Measurements from ENCODE around the gene GNG11. TPM values are rescaled to one million over a fixed set of nuclear protein-coding genes. Genes with fewer than 3 reads are reported as not detected.

The GNG11 gene
- polyA plus RNA-seq, 3 donors, result 39.5 to 43.8 (median 43.1) TPM

DNA sequence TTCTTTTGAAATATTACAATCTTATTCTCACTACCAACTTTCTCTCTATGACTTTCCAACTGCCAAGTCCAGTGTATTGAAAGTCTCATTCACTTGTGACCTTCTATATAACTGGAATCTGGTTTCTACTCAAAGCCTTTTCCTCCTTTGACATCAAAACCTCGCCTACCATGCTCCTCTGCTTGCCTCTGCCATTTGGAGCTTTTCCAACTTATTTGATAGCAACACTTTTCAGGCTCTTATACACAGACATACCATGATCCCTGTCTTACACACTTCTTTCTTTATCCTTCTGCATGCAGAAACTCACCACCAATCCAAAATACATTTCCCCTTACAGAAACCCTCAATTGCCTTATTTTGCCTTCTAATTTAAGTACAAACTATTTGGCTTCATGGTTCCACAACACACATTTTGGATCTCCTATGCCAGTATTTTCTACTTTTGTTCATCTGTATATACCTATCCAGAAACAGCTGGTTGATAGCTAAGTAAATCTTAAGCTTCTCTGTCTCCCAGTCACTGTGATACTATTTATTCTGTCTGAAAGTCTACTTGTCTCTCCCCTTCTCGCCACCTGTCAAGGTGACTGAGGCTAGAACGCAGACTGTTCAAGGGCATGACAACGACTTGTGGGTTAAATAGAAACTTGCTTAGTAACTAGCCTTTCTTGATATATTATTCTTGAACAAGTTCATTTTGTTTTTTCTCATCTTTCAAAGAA is 22.4 kb downstream of the GNG11 start:
- no peak for DNase-seq

DNA sequence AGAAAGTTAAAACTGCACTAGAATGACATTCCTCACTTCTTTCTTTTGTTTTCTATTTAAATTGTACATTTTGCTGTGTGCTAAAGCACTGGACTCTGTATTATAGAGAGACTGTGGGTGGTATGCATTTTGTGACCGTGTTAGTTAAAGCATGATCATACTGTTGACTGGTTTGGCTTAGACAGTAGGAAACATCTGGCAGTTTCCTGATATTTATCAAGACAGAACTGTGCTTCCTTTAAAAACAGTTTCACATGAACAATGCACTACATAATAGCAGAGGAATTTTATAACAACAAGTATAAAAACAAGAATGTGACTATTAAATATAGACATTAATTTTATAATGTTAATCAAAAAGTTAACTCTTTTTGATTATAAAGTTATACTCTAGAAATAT is 23.1 kb downstream of the GNG11 start:
- DNase-seq, result no peak

DNA sequence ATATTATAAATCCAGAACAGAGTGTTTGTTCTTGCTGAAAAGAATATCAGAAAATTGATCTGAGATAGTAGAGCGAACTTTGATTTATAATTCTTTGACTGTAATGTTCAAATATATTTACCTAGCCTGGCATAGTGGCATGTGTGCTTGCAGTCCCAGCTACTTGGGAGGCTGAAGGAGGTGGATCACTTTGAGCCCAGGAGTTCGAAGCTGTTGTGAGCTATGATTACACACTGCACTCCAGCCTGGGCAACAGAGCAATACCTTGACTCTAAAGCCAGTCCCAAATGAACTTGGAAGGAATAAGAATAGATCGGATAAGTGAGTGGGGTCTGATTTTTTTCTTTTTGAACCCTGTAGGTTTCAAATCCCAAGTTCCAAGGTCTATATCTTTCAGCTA is 23.5 kb downstream of the GNG11 start:
- DNase-seq, result no peak

DNA sequence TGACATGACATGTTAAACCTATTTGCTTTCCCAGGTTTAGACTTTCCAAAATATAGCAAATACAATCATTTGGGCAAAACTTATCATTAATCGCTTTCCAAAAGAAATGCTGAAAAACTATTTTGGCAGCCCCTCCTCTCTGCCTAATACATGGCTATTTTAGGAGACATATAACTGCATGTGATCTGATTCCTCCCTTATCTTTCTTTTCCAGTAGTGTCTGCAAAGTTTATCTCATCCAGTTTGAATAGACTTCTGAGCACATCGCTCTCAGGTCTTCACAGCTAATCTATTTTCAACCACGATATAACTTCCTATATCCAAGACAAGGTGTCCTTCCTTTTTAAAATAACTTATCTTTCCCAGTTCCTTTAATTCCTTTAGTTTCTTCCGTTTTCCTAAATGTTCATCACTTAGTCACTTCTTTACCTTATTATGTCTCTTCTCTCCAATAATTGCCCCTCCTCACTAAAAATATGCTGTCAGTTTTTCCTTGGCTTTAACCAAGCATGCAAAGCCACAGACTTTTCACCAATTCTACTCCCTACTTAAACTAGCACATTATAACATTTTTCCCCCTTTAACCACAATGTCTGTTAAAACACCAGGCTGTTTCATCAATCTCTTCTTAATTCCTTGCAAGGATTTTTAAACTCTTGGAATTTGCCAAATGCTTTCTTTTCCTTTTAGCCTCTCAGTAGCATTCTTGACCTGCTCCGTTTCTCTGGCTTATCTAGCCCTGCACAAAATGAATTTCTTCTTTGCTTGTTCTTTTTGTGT is 24.4 kb downstream of the GNG11 start:
- DNase-seq, result no peak

DNA sequence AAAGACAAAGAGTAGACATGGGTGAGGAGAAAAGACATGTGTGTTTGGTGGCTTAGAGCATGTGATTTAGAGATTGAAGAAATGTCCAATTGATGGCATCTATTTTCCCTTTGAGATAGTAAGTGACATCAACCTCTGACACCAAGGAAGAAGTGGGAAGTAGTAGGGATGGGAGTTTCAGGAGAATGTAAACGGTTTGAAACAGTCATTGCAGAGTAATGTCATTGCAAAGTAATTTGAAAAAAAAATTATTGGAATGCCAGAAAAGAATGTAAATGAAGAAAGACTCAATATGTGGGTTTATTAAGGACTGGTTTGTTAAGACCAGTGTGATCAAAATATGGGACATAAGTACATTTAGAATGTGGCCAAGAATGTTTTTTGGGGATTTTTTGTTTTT is 26.6 kb downstream of the GNG11 start:
- no peak for DNase-seq

DNA sequence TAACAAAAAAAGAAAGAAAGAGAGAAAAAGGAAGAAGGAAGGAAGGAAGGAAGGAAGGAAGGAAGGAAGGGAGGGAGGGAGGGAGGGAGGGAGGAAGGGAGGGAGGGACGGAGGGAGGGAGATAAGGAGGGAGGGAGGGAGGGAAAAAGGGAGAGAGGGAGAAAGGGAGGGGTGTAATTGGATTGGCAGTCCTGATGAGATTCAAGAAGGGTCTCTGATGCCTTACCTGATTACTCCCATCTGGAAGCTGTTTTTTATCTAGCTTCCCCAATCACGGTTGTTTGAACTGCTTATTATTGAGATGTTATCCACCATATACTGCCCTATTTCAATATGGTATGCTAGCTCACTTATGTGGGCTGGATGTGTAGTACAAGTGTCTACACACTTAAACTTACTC is 27.3 kb downstream of the GNG11 start:
- no peak for DNase-seq

DNA sequence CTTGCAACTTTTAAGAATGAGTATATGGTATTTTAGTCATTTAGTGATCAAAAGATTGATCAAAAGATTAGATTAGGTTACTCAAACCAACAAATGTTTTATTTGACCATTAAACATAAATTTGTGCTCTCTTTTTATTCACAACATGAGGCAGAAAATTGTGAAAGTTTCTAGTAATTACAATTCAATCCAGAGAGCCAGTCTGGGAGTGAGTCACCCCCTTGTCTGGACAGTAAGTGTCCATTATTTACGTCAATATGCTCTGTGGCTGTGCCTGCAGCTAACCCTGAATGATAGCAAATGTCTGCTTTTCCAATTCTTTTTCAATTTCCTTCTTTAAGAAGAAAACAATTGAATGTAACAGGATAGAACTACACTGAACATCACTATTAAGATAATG is 27.9 kb downstream of the GNG11 start:
- DNase-seq, result no peak

DNA sequence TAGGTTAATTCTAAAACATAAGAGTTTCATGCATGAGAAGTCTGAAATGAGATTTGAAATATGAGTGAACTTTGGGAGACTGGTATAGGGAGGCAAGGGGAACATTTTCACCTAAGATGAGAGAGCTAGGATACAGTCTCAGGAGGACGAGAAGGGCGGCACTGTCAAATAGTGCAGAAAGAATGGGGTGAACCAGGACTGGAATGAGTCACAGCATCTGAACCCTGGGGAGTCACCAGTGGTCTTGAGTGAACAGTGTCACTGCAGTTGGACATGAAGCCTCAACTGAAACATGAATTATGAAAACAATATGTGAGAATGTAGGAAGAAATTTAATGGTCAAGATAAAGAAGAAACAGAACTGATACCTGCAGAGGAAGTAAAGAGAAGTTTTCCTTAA is 33.8 kb downstream of the GNG11 start:
- DNase-seq, result no peak

DNA sequence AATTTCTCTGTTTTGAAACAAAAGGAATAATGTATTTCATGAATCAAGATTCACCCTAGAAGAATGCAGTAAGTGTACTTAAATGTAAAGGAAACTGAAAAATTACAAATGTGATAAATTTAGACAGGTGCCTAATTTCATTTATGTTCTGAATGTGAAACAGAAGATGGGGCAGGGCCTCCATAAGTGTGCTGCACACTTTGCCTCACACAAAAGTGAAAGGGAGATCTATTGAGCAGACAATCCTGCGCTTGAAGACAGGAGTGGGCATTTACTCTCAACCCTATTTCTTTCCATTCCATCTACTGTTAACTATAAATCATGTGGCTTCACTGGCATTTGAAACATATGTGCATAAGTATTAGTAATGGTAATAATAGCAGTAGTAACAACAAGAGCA is 36.2 kb downstream of the GNG11 start:
- no peak for DNase-seq

DNA sequence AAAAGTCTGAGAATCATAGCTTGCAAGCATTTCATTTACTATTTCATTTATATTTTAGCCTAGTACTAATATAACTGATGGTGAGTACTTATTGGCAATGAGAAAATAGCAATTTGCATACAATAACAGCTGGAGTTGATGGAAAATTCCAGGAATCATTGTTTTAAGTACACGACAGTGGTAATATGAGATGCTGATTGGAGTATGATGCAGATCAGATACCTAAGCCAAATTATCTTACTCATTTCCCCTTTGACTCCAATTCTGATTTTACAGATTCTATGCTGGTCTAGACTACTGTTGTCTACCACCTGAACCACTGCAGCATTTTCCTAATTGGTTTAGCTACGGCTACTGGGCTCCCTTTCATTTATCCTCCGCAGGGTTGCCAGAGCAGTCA is 36.7 kb downstream of the GNG11 start:
- DNase-seq, result no peak

DNA sequence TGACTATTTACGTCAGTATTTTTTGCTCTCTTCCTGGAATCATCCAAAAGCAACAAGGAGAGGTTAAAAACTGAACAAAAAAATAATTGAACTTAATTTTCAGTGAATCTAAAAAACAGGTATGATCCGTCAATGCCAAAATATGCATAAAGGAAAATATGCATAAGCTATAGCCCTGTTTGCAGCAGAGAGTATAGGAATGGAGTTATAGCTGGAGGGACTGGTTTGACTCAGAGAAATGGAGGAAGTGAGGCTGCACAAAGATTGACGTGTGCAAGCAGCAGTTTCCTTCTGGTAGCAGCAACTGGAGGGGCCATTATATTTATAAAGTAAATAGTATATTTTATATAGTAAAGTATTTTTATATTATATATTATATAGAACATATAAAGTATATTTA is 37.1 kb downstream of the GNG11 start:
- no peak for DNase-seq

DNA sequence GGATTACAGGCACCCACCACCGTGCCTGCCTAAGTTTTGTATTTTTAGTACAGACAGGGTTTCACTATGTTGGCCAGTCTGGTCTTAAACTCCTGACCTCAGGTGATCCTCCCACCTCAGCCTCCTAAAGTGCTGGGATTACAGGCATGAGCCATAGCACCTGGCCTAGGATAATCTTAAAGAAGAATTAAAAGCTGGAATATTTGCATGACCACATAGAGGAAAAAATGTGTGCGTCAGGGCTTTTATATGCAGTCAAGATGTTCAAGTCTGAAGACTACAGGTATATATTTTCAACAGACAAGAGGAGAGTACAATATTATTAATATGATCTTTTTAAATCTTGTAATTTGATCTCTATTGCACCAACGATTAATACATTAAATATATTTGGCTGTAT is 39.5 kb downstream of the GNG11 start:
- DNase-seq, result no peak

DNA sequence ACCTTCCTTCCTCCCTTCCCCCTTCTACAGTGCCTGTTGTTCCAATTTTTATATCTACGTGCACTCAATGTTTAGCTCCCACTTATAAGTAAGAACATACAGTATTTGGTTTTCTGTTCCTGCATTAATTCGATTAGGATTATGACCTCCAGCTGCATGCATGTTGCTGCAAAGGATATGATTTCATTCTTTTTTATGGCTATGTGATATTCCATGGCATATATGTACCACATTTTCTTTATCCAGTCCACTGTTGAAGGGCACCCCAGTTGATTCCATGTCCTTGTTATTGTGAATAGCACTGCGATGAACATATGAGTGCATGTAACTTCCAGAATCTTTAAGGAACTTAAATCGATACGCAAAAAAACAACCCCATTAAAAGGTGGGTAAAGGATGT is 42.7 kb downstream of the GNG11 start:
- DNase-seq, result no peak

DNA sequence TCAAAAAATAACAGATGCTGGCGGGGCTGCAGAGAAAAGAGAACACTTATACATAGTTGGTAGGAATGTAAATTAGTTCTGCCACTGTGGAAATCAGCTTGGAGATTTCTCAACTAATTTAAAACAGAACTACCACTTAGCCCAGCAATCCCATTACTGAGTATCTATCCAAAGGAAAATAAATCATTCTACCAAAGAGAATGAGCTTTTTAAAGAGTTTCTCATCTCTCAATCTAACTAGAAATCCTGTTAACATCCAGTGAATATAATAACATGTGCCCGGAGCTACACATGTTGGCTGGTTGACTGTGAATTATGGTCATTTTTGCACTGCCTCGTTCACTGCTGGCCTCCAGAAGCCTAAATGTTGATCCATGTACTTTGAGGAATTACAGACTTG is 43.3 kb downstream of the GNG11 start:
- no peak for DNase-seq

DNA sequence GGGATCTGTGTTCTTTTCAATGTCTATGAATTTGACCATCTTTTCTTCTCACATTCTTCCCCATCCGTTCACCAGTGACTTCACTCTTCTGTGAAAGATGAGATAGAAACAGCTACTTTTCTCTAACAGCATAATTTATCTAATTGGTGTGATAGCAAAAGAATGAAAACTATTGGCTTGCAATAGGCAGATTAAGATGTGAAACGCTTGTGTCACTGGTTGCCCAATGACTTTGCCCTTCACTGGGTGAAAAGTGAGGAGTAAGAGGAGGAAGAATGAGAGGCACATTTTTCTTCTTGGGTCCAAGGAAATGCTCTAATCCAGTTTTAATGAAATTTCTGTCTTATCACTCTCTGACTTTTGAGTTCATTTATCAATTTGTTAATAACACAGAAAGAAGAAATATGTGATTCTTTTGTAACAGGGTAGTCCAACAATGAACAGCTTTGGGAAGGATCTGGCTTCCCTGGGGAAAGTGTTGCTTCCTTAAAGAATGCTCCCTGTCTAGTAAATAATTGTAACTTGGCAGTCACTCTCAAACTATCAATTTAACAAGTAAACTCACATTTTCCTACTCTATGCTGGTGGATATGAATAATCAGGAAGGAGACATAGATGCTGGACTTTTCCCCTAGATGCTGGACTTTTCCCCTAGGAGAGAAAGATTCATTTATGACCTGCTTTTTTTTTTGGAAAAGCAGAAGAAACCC is 47.5 kb downstream of the GNG11 start:
- DNase-seq, result no peak

DNA sequence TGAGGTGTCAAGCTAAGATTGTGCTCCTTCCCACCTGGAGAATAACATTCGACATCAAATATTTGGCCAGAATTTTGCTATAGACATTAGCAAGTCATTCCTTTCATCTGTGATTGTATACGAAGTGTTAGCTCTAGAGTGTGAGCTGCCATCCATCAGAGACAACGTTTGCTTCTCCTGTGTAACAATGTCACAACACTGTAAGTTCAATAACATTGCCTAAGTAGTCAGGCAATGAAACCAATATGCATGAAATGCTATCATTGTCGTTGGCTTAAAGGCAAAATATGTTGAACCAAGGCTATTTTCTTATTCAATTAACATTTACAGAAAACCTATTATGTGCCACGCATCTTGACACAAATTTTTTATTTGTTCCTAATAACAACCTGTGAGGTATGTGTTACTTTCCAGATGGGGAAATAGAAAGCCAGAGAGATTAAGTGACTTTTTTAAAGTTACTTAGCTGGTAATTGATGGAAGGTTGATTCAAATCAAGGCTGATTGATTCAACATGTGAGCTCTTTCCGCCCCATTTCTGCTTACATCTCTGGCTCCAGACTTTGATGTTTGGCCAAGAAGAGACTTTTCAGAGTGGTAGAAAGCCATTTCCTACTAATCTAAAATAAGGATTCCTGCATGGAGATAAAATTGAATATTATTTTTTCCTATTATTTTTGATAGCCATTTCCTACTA is 50.6 kb downstream of the GNG11 start:
- DNase-seq, result no peak

DNA sequence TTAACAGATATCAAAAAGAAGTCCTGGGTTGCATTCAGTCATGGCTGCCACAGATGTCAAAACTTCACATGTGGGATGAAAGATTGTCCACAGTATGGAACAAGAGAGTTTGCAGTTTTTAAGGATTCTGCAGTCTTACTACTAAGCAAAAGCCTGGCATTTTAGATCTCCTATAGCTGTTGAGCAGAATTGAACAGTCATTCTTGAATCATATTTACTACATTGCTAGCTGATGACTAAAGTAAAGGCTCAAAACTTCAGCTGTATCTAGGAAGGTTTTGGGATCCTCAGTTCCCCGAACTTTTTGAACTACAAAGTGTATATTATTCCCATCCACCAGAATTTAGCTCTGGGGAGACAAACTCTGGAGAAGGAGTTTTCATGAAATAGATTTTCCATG is 51.6 kb downstream of the GNG11 start:
- no peak for DNase-seq

DNA sequence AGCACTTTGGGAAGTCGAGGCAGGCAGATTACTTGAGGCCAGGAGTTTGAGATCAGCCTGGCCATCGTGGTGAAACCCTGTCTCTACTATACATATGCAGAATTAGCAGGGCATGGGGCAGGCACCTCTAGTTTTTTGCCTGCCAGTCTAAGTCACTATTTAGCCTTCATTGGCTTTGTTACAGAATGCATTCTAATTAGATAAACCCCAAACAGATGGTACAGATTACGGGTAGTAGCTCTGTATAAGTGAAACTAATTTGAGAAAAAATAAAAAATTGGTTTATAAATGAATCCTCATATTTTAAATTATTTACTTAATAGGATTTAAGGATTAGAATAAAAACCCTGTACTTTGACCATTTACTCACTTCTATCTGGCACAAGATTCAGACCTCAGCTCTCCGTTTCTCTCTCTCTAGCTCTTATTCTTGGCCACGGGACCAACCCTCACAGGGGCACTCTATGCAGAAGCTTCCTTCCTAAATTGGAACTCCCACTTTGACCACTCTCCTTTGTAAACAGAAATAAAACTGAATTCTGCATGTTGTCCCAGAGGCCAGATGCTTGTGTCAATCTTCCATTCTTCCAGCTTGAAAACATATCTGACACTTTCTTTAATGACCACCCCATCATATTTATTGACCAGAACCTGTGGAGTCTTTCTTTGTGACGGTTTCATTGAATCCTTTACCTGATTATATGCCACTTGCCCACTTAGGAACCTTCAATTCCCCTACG is 55.8 kb downstream of the GNG11 start:
- no peak for DNase-seq
